Measurements from ENCODE around the gene SMPD3. TPM values are rescaled to one million over a fixed set of nuclear protein-coding genes. Genes with fewer than 3 reads are reported as not detected.
A peak's percentile ranks its signal among the peaks of the same experiment; 100 is the strongest.

The SMPD3 gene
- total RNA-seq, 1 experiment from 2014 or later = 0.70 TPM

- H3K4ac ChIP-seq (ENCODE audit: low read depth, low read length) = no peak overlapping the region
- no CpG with 5 or more reads among the region's 6 CpGs for WGBS (ENCODE audit: extremely low coverage, insufficient read length, low lambda C conversion rate)
- no peaks in the 10 kb centered on the region for H3K9me3 ChIP-seq (ENCODE audit: control insufficient read depth, low read depth, low read length)
- DNase-seq = no peak
- H2BK20ac ChIP-seq (ENCODE audit: low read depth, low read length, poor library complexity, severe bottlenecking) = no peak overlapping the region
- H3K79me2 ChIP-seq (ENCODE audit: insufficient read depth, low read length) = no peaks in the 10 kb centered on the region
- H3K79me1 ChIP-seq (ENCODE audit: insufficient read depth, low read depth, low read length, poor library complexity, severe bottlenecking) = no peaks in the 10 kb centered on the region
- no peak overlapping the region for H2BK5ac ChIP-seq (ENCODE audit: insufficient read length, low read length)
- no peak overlapping the region for H2BK15ac ChIP-seq (ENCODE audit: low read depth, low read length)
- no peak overlapping the region for H3T11ph ChIP-seq (ENCODE audit: low read length)
- H3K9ac ChIP-seq (ENCODE audit: extremely low read depth, insufficient read length, low read length) = no peak overlapping the region
- no peak overlapping the region for H3K23ac ChIP-seq (ENCODE audit: insufficient read length, low read depth, low read length)
- H3K14ac ChIP-seq (ENCODE audit: insufficient read depth, low read length) = no peak overlapping the region
- peaks cover 11 to 18% of the 10 kb centered on the region in 2 experiments for H3K4me1 Mint-ChIP-seq
- H3K23me2 ChIP-seq (ENCODE audit: insufficient read length, low read depth, low read length, poor library complexity, severe bottlenecking) = no peaks in the 10 kb centered on the region
- H3K4me2 ChIP-seq (ENCODE audit: insufficient read depth, insufficient read length, low read length) = no peak overlapping the region
- H3K27ac Mint-ChIP-seq = peak overlapping the region in 1 of 3 experiments; percentile 76; a peak in 2 of 7 replicates
- H3K9me3 Mint-ChIP-seq = peaks cover 7 to 11% of the 10 kb centered on the region in 2 experiments; a peak in 4 of 5 replicates
- no peak overlapping the region for H3K4me3 Mint-ChIP-seq
- no peaks in the 10 kb centered on the region; the same call in 1 of the 2 replicates for H3K4me1 ChIP-seq (ENCODE audit: insufficient read depth, low read length)
- no peak overlapping the region for H3K18ac ChIP-seq (ENCODE audit: insufficient read length, low read depth, low read length)
- TF ChIP-seq CTCF (conservative IDR thresholded peaks at IDR 0.05) = no peak
- no peak overlapping the region for H4K5ac ChIP-seq (ENCODE audit: insufficient read length, low read depth, low read length)
- H3K27me3 Mint-ChIP-seq (ENCODE audit: low read depth) = no peaks in the 10 kb centered on the region; the same call in 1 of the 2 replicates
- no peak overlapping the region for H4K91ac ChIP-seq (ENCODE audit: insufficient read length, low read depth, low read length)
- no peak overlapping the region for H4K8ac ChIP-seq (replicated peaks; ENCODE audit: insufficient read length, low read depth, low read length)
- H2AK5ac ChIP-seq (ENCODE audit: insufficient read length, low read length) = no peak overlapping the region
- H3K27ac ChIP-seq (ENCODE audit: insufficient read length, low read depth, low read length) = no peak overlapping the region
- H3K27me3 ChIP-seq (ENCODE audit: insufficient read depth, low read length) = no peaks in the 10 kb centered on the region
- H2BK120ac ChIP-seq (ENCODE audit: low read depth, low read length, poor library complexity, severe bottlenecking) = no peak overlapping the region
- H3K56ac ChIP-seq (ENCODE audit: insufficient read length, low read depth, low read length) = no peak overlapping the region
- H2BK12ac ChIP-seq (ENCODE audit: insufficient read length, low read depth, low read length) = no peak overlapping the region
- peaks cover 0 to 8% (median 3%) of the 10 kb centered on the region in 3 experiments; a peak in 5 of 7 replicates for H3K36me3 Mint-ChIP-seq (ENCODE audit: insufficient read depth in 1 of 3, low read depth in 3 of 3)
- H4K20me1 ChIP-seq (ENCODE audit: control insufficient read depth, insufficient read depth, insufficient read length) = no peaks in the 10 kb centered on the region
- H2AFZ ChIP-seq (ENCODE audit: low read length) = no peak overlapping the region
Measured at GRCh38 chr16:68492543-68493411, 44.5 kb upstream of the SMPD3 start.
